Peyer's patch (tissue), 4 donors: ENCODE measurements around the gene MAP3K21.

Experiments used
- POLR2A ChIP-seq, 2 donors: fragments of 450-650 bp; IDR thresholded peaks; one replicate each; pipeline ENCODE4 v1.5.1; 2017; ENCODE audit warnings: antibody characterized with exemption in 2 of 2, mild to moderate bottlenecking in 2 of 2, moderate library complexity in 2 of 2
- TF ChIP-seq, protein P1 (sequence below), 6 experiments: fragments of 450-650 bp in 4 of 6; fragments of 200-600 bp in 2 of 6; sonication (generic) in 1 of 6; IDR thresholded peaks; one replicate each; pipeline ENCODE4 v1.5.1; 2017 to 2019; ENCODE audit warnings: antibody characterized with exemption in 6 of 6, mild to moderate bottlenecking in 3 of 6, moderate library complexity in 1 of 6

DNA sequence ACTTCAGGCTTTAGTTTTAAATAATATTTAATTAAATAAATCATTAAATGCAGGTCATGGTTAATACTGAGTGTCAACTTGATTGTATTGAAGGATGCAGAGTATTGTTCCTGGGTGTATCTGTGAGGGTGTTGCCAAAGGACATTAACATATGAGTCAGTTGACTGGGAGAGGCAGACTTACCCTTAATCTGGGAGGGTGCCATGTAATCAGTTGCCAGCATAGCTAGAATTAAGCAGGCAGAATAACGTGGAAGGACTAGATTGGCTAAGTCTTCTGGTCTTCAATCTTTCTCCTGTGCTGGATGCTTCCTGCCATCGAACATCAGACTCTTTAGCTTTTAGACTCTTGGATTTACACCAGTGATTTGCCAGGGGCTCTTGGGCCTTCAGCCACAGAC is 85.3 kb downstream of the MAP3K21 start:
- TF ChIP-seq POLR2A (IDR thresholded peaks at IDR 0.05), result no peak
- TF ChIP-seq, protein P1, sequence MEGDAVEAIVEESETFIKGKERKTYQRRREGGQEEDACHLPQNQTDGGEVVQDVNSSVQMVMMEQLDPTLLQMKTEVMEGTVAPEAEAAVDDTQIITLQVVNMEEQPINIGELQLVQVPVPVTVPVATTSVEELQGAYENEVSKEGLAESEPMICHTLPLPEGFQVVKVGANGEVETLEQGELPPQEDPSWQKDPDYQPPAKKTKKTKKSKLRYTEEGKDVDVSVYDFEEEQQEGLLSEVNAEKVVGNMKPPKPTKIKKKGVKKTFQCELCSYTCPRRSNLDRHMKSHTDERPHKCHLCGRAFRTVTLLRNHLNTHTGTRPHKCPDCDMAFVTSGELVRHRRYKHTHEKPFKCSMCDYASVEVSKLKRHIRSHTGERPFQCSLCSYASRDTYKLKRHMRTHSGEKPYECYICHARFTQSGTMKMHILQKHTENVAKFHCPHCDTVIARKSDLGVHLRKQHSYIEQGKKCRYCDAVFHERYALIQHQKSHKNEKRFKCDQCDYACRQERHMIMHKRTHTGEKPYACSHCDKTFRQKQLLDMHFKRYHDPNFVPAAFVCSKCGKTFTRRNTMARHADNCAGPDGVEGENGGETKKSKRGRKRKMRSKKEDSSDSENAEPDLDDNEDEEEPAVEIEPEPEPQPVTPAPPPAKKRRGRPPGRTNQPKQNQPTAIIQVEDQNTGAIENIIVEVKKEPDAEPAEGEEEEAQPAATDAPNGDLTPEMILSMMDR (IDR thresholded peaks at IDR 0.05), result no peak
